Psoas muscle (tissue), 8 donors: Measurements from ENCODE around the gene SSH2. TPM values are rescaled to one million over a fixed set of nuclear protein-coding genes. Genes with fewer than 3 reads are reported as not detected.
"Not testable (repeated sequence)": the region's sequence is repeated elsewhere in the genome, so short reads cannot be mapped to it uniquely, and the experiment has no call there.

ENCODE experiments used
- ATAC-seq, 4 donors: fragments of 200-7000 bp; cut with Tn5 transposase; one replicate each; pipeline ENCODE4 v1.9.1; 2020; ENCODE audit warnings: moderate library complexity in 3 of 4, mild to moderate bottlenecking in 2 of 4
- DNase-seq, 2 donors: peaks; one replicate each; pipeline ENCODE4 v3.0.0-alpha.2; 2020
- H3K27ac ChIP-seq: fragments of 200-600 bp; one replicate; pipeline ENCODE4 v1.8.0; 2022
- H3K27me3 ChIP-seq, 3 donors: fragments of 200-600 bp in 1 of 3; one replicate each; pipeline versions ENCODE4 v1.6.1 to v1.8.0; 2013 to 2022; ENCODE audit warnings: low read length in 2 of 3, mild to moderate bottlenecking in 2 of 3, moderate library complexity in 1 of 3; ENCODE audit not compliant: insufficient read depth in 3 of 3
- H3K36me3 ChIP-seq, 2 donors: fragments of 200-600 bp in 1 of 2; one replicate each; pipeline versions ENCODE4 v1.6.1 to v1.8.0; 2013 to 2022; ENCODE audit warnings: low read depth in 1 of 2, mild to moderate bottlenecking in 1 of 2, moderate library complexity in 1 of 2; ENCODE audit not compliant: insufficient read depth in 1 of 2
- H3K4me1 ChIP-seq: fragments of 200-600 bp; one replicate; pipeline ENCODE4 v1.8.0; 2022
- H3K4me3 ChIP-seq: fragments of 200-600 bp; one replicate; pipeline ENCODE4 v1.8.0; 2022; ENCODE audit warnings: mild to moderate bottlenecking
- H3K9me3 ChIP-seq: fragments of 200-600 bp; one replicate; pipeline ENCODE4 v1.8.0; 2022
- CTCF ChIP-seq: fragments of 200-600 bp; IDR thresholded peaks from one replicate; pipeline ENCODE4 v1.8.0; 2022; ENCODE audit warnings: antibody characterized with exemption
- WGBS, 3 donors: extraction: QIAGEN DNeasy Blood & Tissue Kit; methylation state at CpG; one replicate each; pipeline versions ENCODE4 v1.1.6 to v1.1.7; 2013; 5-methylcytosine and 5-hydroxymethylcytosine counted together
- intact Hi-C, 2 donors: fragments of 100-400 bp; cut with DNase I; formaldehyde crosslinking; loops; one replicate each; pipeline versions ENCODE4 v1.11.0 to v1.14.2; 2022
- polyA plus RNA-seq, 3 donors: library from polyadenylated mRNA; stranded (reverse); fragments of 200-250 nt; gene quantifications; one replicate each; pipeline ENCODE4 v1.2.3, GENCODE V29; 2013
- total RNA-seq, 4 donors: library from RNA; stranded (reverse); fragmentation: NEBNext Ultra II Directional in 2 of 4; extraction: Animal tissue kit (Norgen Biotek cat#: 25700) in 2 of 4; gene quantifications; one replicate each; pipeline versions ENCODE4 v1.2.1 to v1.2.4, GENCODE V29; 2021 to 2023
- donor health status: healthy with polysubstance abuse.
- donor health status: DM: no; HTN: no; CAD: no; lungs with moderate emphysema.
- donor health status: Bipolar disorder and iron deficiency.
- donor health status: healthy.
- donor health status: DM: yes; HTN: yes; CAD: no.
- donor health status: DM: no; HTN: no; CAD: no.
- donor health status: DM: no; HTN: no; CAD: no.
- donor health status: DM: yes; HTN: yes; CAD: no.

SSH2 gene
- total and polyA plus RNA-seq, 7 donors = 28.0 to 168 (median 107) TPM

GRCh38 chr17:29731589-29731929 lies 198.5 kb downstream of the SSH2 start:
- H3K4me1 ChIP-seq = peaks cover 42% of the 10 kb centered on the region
- H3K36me3 ChIP-seq = peaks cover 0 to 14% of the 10 kb centered on the region in 2 donors
- H3K4me3 ChIP-seq = no peak overlapping the region
- 48 to 64% (median 54%) methylated on average over 4 of the region's 4 CpGs for WGBS, 3 donors
- no peak for TF ChIP-seq CTCF
- no peaks in the 10 kb centered on the region for H3K27me3 ChIP-seq
- no peaks in the 10 kb centered on the region for H3K9me3 ChIP-seq
- ATAC-seq = no peak
- intact Hi-C loops = no loop called here
- no peak overlapping the region for H3K27ac ChIP-seq
- DNase-seq = no peak

GRCh38 chr17:29728490-29728889 lies 201.5 kb downstream of the SSH2 start:
- no peaks in the 10 kb centered on the region for H3K9me3 ChIP-seq
- no peak for DNase-seq
- H3K4me1 ChIP-seq = peaks cover 43% of the 10 kb centered on the region
- no peak for TF ChIP-seq CTCF
- intact Hi-C loops = no loop called here
- H3K27me3 ChIP-seq = no peaks in the 10 kb centered on the region
- no peak overlapping the region for H3K27ac ChIP-seq
- H3K4me3 ChIP-seq = no peak overlapping the region
- 98 to 100% (median 98%) methylated on average over 3 of the region's 3 CpGs for WGBS, 3 donors
- H3K36me3 ChIP-seq = peaks cover 0 to 5% of the 10 kb centered on the region in 2 donors
- ATAC-seq = no peak

GRCh38 chr17:29726715-29727252 lies 203.2 kb downstream of the SSH2 start:
- Histone ChIP-seq H3K4me3 (no peak overlapping the region), H3K27me3 (no peaks in the 10 kb centered on the region), H3K27ac (peak overlapping the region; percentile 57), H3K36me3 (peaks cover 0 to 5% of the 10 kb centered on the region in 2 donors), H3K4me1 (peaks cover 43% of the 10 kb centered on the region), H3K9me3 (no peaks in the 10 kb centered on the region)
- no peak for ATAC-seq
- intact Hi-C loops = no loop called here
- TF ChIP-seq CTCF = no peak
- no peak for DNase-seq
- WGBS, 3 donors = 4 to 12% (median 7%) methylated on average over 2 of the region's 2 CpGs

GRCh38 chr17:29725408-29725807 lies 204.6 kb downstream of the SSH2 start:
- H3K9me3 ChIP-seq, H3K27me3 ChIP-seq, H3K27ac ChIP-seq, ATAC-seq, H3K36me3 ChIP-seq, DNase-seq, intact Hi-C loops, H3K4me3 ChIP-seq: not testable (repeated sequence)
- peaks cover 54% of the 10 kb centered on the region for H3K4me1 ChIP-seq
- WGBS, 3 donors = 89 to 100% (median 96%) methylated on average over 1 of the region's 1 CpG

- Histone ChIP-seq H3K36me3 (no peaks in the 10 kb centered on the region), H3K9me3 (no peaks in the 10 kb centered on the region), H3K27me3 (no peaks in the 10 kb centered on the region), H3K4me1 (peaks cover 62% of the 10 kb centered on the region), H3K4me3 (peak overlapping the region; percentile 35), H3K27ac (peak overlapping the region; percentile 66)
- intact Hi-C loops = no loop called here
- DNase-seq (no peak), ATAC-seq (no peak)
- no peak for TF ChIP-seq CTCF
- 62 to 91% (median 66%) methylated on average over 2 of the region's 2 CpGs for WGBS, 3 donors
Measured at GRCh38 chr17:29723278-29724047, 206.6 kb downstream of the SSH2 start.
